OCI-LY7 (cell line): ENCODE measurements around the gene ENOX1.
"Not testable (repeated sequence)": the region's sequence is repeated elsewhere in the genome, so short reads cannot be mapped to it uniquely, and the experiment has no call there.

Experiments used
- CTCF ChIP-seq: fragments of 200-600 bp; sonication (generic); conservative IDR thresholded peaks from 2 replicates; pipeline ENCODE4 v1.5.1; 2014; ENCODE audit warnings: mild to moderate bottlenecking, antibody characterized with exemption, low read length, moderate library complexity, mixed read lengths
- EZH2phosphoT487 ChIP-seq: fragments of 200-600 bp; sonication (generic); IDR thresholded peaks from 2 replicates; pipeline ENCODE4 v1.6.1; 2018; ENCODE audit warnings: low read depth, borderline replicate concordance, mild to moderate bottlenecking, mixed run types, antibody characterized with exemption, low read length, moderate library complexity, mixed read lengths

- not testable (repeated sequence) for TF ChIP-seq CTCF, EZH2phosphoT487
These were observed 369.9 kb downstream of the ENOX1 start for GRCh38 chr13:43416842-43417241.
